ENCODE results near the gene WDR18.

The WDR18 gene

GRCh38 chr19:1040476-1041271 is 56.5 kb downstream of the WDR18 start:
- Histone ChIP-seq H3K27me3 (ENCODE audit: insufficient read depth, poor library complexity, severe bottlenecking) (no peaks in the 10 kb centered on the region), H3K27ac (replicated peaks) (peak overlapping the region; percentile 36), H3K4me3 (replicated peaks; ENCODE audit: insufficient read depth, low read length) (peak overlapping the region; percentile 54)
- peak; percentile 87 to 90 for DNase-seq (ENCODE audit: low read depth in 1 of 2, low spot score in 1 of 2)
- TF ChIP-seq GABPA (IDR thresholded peaks at IDR 0.05; ENCODE audit: low read depth) = no peak
- TF ChIP-seq REST (IDR thresholded peaks at IDR 0.05; ENCODE audit: insufficient replicate concordance, low read depth) = no peak
- TF ChIP-seq, protein P1, sequence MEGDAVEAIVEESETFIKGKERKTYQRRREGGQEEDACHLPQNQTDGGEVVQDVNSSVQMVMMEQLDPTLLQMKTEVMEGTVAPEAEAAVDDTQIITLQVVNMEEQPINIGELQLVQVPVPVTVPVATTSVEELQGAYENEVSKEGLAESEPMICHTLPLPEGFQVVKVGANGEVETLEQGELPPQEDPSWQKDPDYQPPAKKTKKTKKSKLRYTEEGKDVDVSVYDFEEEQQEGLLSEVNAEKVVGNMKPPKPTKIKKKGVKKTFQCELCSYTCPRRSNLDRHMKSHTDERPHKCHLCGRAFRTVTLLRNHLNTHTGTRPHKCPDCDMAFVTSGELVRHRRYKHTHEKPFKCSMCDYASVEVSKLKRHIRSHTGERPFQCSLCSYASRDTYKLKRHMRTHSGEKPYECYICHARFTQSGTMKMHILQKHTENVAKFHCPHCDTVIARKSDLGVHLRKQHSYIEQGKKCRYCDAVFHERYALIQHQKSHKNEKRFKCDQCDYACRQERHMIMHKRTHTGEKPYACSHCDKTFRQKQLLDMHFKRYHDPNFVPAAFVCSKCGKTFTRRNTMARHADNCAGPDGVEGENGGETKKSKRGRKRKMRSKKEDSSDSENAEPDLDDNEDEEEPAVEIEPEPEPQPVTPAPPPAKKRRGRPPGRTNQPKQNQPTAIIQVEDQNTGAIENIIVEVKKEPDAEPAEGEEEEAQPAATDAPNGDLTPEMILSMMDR (IDR thresholded peaks at IDR 0.05; ENCODE audit: insufficient read depth, low read length) = no peak

GRCh38 chr19:1041272-1041834 is 57.2 kb downstream of the WDR18 start:
- DNase-seq (ENCODE audit: low read depth in 1 of 2, low spot score in 1 of 2) = no peak
- peak overlapping the region; percentile 1; the same call in 1 of the 2 replicates for H3K4me3 ChIP-seq (replicated peaks; ENCODE audit: insufficient read depth, low read length)
- no peak overlapping the region for H3K27ac ChIP-seq (replicated peaks)
- no peaks in the 10 kb centered on the region for H3K27me3 ChIP-seq (ENCODE audit: insufficient read depth, poor library complexity, severe bottlenecking)
- TF ChIP-seq POLR2AphosphoS5 (IDR thresholded peaks at IDR 0.05; ENCODE audit: low read depth) = no peak
- TF ChIP-seq, protein P1 (IDR thresholded peaks at IDR 0.05; ENCODE audit: insufficient read depth, low read length) = no peak

- no peak for DNase-seq (ENCODE audit: low read depth in 1 of 2, low spot score in 1 of 2)
- no peaks in the 10 kb centered on the region for H3K27me3 ChIP-seq (ENCODE audit: insufficient read depth, poor library complexity, severe bottlenecking)
- TF ChIP-seq SPI1 (IDR thresholded peaks at IDR 0.05; ENCODE audit: borderline replicate concordance, low read depth) (no peak), POLR2AphosphoS5 (IDR thresholded peaks at IDR 0.05; ENCODE audit: low read depth) (no peak), GABPA (IDR thresholded peaks at IDR 0.05; ENCODE audit: low read depth) (no peak), REST (IDR thresholded peaks at IDR 0.05; ENCODE audit: insufficient replicate concordance, low read depth) (no peak)
- TF ChIP-seq, protein P1 (IDR thresholded peaks at IDR 0.05; ENCODE audit: insufficient read depth, low read length) = no peak
- no peak overlapping the region for H3K4me3 ChIP-seq (replicated peaks; ENCODE audit: insufficient read depth, low read length)
- H3K27ac ChIP-seq (replicated peaks) = no peak overlapping the region
Measured at GRCh38 chr19:1041835-1042685, 57.9 kb downstream of the WDR18 start.

Data from HL-60 (cell line).